ENCODE measurements around the gene SLC26A8.

SLC26A8 gene

DNA sequence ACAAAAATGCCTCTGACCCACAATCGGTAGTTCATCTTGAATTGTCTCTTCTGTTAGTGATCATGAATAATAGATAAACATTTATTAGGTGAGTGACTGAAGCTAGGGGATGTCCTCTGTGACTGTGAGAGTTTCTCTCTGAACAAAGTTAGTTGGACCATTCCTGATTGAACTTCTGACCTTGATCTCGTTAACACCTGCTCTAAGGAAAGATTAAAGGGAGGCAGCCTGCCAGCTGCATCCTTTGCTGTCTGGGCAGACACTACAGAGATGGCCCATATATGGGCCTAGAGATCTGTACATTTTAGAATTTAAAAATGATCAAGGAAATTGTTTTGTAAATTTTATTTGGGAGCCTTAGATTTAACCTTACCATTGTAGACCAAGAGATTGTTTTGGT, 30.5 kb upstream of the SLC26A8 start:
- H3K9me3 Mint-ChIP-seq, result no peaks in the 10 kb centered on the region
- no peaks in the 10 kb centered on the region for H3K4me1 Mint-ChIP-seq
- H3K4me3 Mint-ChIP-seq, result no peak overlapping the region
- no peaks in the 10 kb centered on the region for H3K27me3 Mint-ChIP-seq (ENCODE audit: low read depth)
- H3K27ac Mint-ChIP-seq, result no peak overlapping the region
- peaks cover 16% of the 10 kb centered on the region for H3K36me3 Mint-ChIP-seq (ENCODE audit: low read depth)
- TF ChIP-seq, protein P1, sequence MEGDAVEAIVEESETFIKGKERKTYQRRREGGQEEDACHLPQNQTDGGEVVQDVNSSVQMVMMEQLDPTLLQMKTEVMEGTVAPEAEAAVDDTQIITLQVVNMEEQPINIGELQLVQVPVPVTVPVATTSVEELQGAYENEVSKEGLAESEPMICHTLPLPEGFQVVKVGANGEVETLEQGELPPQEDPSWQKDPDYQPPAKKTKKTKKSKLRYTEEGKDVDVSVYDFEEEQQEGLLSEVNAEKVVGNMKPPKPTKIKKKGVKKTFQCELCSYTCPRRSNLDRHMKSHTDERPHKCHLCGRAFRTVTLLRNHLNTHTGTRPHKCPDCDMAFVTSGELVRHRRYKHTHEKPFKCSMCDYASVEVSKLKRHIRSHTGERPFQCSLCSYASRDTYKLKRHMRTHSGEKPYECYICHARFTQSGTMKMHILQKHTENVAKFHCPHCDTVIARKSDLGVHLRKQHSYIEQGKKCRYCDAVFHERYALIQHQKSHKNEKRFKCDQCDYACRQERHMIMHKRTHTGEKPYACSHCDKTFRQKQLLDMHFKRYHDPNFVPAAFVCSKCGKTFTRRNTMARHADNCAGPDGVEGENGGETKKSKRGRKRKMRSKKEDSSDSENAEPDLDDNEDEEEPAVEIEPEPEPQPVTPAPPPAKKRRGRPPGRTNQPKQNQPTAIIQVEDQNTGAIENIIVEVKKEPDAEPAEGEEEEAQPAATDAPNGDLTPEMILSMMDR (IDR thresholded peaks at IDR 0.05; ENCODE audit: unreplicated experiment in 3 of 3), result no peak

DNA sequence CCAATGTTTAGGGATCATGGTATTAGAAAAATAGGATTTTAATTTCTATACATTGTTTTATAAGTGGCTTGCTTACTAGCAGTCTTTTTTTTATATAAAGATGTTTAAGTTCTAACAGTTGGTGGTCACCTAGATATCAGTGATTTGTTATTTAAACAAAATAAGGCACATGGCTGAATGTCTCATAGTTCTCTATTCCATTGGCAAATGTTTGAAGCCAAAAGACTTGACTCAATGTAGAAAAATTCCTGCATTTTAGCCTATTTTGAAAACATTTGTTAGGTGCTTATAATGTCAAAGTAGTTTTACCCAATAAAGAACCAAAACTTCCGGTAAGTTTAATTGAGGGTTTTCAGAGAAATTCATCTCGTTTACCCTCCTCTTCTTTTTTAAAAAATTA, 30.0 kb upstream of the SLC26A8 start:
- Mint-ChIP-seq H3K9me3 (no peaks in the 10 kb centered on the region), H3K36me3 (ENCODE audit: low read depth) (peaks cover 10% of the 10 kb centered on the region), H3K4me1 (no peaks in the 10 kb centered on the region), H3K27me3 (ENCODE audit: low read depth) (no peaks in the 10 kb centered on the region), H3K27ac (no peak overlapping the region), H3K4me3 (no peak overlapping the region)
- TF ChIP-seq, protein P1 (IDR thresholded peaks at IDR 0.05; ENCODE audit: unreplicated experiment in 3 of 3), result no peak

DNA sequence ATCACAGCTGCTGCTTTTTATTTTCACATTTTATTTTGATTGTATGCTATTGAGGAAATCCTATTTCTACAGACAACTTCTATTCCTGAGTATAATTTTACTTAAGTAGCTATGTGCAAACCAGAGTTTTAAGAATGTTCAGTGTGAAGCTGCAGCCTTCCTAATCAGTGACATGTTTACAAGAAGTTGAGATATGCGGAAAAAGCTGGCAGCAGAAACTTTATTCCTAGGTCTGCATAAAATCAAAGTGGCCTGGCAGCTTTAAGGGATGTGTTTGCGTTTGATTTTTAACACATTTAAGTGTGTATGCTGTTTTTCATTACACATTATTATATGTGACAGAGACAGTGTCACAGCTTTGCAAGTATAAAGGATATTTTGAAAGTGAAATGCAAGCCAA, 29.4 kb upstream of the SLC26A8 start:
- TF ChIP-seq, protein P1 (IDR thresholded peaks at IDR 0.05; ENCODE audit: unreplicated experiment in 3 of 3), result no peak
- no peaks in the 10 kb centered on the region for H3K9me3 Mint-ChIP-seq
- no peak overlapping the region for H3K4me3 Mint-ChIP-seq
- no peaks in the 10 kb centered on the region for H3K4me1 Mint-ChIP-seq
- no peaks in the 10 kb centered on the region for H3K27me3 Mint-ChIP-seq (ENCODE audit: low read depth)
- no peak overlapping the region for H3K27ac Mint-ChIP-seq
- peaks cover 8% of the 10 kb centered on the region for H3K36me3 Mint-ChIP-seq (ENCODE audit: low read depth)

DNA sequence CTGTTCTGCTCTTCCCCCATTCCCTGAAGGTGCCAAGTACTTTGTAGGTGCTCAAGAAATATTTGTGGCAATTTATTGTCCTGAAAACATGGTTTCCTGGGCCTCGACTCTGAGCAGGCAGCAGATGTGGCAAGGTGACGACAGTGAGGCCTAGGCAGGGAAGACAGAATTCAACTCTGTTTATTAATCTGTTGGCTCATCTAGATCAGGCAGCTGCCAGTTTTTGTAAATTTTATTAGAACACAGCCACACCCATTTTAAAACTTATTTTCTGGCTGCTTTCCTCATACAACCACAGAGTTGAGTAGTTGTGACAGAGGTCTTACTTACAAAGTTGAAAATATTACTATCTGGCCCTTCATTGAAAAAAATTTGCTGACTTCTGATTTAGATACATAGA, 27.7 kb upstream of the SLC26A8 start:
- no peaks in the 10 kb centered on the region for H3K9me3 Mint-ChIP-seq
- no peaks in the 10 kb centered on the region for H3K4me1 Mint-ChIP-seq
- H3K27me3 Mint-ChIP-seq (ENCODE audit: low read depth), result no peaks in the 10 kb centered on the region
- TF ChIP-seq, protein P1 (IDR thresholded peaks at IDR 0.05; ENCODE audit: unreplicated experiment in 3 of 3), result no peak
- H3K4me3 Mint-ChIP-seq, result no peak overlapping the region
- no peak overlapping the region for H3K27ac Mint-ChIP-seq
- peaks cover 3% of the 10 kb centered on the region for H3K36me3 Mint-ChIP-seq (ENCODE audit: low read depth)

DNA sequence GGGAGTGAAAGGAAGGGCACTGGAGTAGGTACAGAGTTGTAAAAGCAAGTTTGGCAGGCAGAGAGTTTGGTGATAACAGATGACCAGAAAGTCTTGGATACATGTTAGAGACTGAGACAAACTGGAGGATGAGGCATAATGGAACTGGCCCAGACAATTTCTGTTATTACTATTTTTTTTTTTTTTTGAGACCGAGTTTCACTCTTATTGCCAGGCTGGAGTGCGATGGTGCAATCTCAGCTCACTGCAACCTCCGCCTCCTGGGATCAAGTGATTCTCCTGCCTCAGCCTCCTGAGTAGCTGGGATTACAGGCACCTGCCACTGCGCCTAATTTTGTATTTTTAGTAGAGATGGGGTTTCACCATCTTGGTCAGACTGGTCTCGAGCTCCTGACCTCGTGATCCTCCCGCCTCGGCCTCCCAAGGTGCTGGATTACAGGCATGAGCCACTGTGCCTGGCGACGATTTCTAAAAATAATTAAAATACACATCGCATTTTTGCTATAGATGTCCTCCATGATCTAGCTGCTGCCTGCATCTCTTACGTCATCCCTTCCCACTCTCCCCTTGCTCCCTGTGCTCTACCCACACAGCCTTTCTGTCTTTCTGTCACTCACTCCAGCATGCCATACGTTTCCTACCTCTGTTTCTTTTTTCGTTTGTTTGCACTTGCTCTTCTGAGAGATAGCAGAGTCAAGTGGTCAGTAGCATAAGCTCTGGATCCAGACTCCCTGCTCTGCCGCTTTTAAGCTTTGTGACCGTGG, 26.7 kb upstream of the SLC26A8 start:
- Mint-ChIP-seq H3K27me3 (ENCODE audit: low read depth) (no peaks in the 10 kb centered on the region), H3K9me3 (no peaks in the 10 kb centered on the region), H3K4me1 (no peaks in the 10 kb centered on the region), H3K36me3 (ENCODE audit: low read depth) (no peaks in the 10 kb centered on the region), H3K27ac (no peak overlapping the region), H3K4me3 (no peak overlapping the region)
- TF ChIP-seq, protein P1 (IDR thresholded peaks at IDR 0.05; ENCODE audit: unreplicated experiment in 3 of 3), result no peak

DNA sequence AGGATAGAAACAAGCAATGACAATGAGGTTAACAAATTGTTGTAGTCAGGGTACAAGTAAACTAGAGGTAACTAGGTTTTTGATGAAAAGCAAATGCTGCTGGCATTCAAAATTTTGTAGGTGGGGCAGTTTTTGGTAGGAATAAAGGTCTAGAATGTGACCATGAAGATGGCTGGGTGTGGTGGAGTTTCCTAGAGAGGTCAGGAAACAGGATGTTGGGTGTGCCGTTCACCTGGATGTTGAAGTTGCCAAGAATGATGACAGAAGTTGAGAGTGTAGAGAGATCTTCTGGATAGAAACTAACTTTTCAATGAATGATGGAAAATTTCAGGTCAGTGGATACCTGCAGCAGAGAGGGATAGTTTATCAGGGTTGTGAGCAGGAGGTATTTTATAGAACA, 25.9 kb upstream of the SLC26A8 start:
- no peaks in the 10 kb centered on the region for H3K4me1 Mint-ChIP-seq
- H3K4me3 Mint-ChIP-seq, result no peak overlapping the region
- no peaks in the 10 kb centered on the region for H3K9me3 Mint-ChIP-seq
- H3K36me3 Mint-ChIP-seq (ENCODE audit: low read depth), result no peaks in the 10 kb centered on the region
- TF ChIP-seq, protein P1 (IDR thresholded peaks at IDR 0.05; ENCODE audit: unreplicated experiment in 3 of 3), result no peak
- H3K27me3 Mint-ChIP-seq (ENCODE audit: low read depth), result no peaks in the 10 kb centered on the region
- H3K27ac Mint-ChIP-seq, result no peak overlapping the region
